GM12872 (cell line): ENCODE measurements around the gene BEST2.
A peak's percentile ranks its signal among the peaks of the same experiment; 100 is the strongest.

ENCODE experiments used
- TF ChIP-seq, protein P1 (sequence below): IDR thresholded peaks from 3 replicates; pipeline ENCODE4 v1.5.1; 2011; ENCODE audit warnings: low read depth, mild to moderate bottlenecking, low read length, moderate library complexity; ENCODE audit not compliant: insufficient read depth

BEST2 gene

DNA sequence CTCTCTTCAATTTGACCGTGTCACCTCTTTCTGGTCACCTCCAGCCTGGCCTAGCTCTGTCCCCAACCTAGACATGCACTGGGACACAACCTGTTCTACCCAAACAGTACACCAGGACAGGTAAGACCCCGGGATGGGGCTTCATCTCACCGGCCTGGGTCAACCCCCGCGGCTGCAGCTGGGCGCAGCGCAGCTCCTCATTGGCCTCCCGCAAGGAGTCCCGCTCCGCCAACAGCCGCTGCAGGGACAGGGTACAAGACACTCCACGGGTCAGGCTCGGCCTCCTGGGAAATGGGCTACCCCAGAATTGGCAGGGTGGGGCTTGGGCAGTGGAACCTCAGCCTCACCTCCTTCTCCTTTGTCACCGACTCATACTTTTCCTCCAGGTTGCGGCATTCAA, 16.1 kb downstream of the BEST2 start:
- TF ChIP-seq, protein P1, sequence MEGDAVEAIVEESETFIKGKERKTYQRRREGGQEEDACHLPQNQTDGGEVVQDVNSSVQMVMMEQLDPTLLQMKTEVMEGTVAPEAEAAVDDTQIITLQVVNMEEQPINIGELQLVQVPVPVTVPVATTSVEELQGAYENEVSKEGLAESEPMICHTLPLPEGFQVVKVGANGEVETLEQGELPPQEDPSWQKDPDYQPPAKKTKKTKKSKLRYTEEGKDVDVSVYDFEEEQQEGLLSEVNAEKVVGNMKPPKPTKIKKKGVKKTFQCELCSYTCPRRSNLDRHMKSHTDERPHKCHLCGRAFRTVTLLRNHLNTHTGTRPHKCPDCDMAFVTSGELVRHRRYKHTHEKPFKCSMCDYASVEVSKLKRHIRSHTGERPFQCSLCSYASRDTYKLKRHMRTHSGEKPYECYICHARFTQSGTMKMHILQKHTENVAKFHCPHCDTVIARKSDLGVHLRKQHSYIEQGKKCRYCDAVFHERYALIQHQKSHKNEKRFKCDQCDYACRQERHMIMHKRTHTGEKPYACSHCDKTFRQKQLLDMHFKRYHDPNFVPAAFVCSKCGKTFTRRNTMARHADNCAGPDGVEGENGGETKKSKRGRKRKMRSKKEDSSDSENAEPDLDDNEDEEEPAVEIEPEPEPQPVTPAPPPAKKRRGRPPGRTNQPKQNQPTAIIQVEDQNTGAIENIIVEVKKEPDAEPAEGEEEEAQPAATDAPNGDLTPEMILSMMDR: no peak

DNA sequence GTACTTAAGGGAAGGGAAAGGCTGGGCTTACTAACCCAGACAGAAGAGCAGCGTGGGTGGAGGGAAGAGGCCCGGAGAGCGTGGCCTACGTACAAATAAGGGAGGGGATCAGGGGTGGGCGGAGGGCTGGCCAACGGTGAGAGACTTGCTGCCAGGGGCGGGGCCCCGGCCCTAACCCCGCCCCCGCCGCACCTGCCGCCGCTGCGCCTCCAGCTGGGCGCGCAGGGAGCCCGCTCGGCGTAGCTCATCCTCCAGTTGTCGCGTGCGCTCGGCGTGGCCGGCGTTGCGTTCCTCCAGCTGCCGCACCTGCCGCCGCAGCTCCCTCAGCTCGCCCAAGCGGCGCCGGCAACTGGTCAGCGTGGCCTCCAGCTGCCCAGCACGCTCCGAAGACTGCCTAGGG, 18.1 kb downstream of the BEST2 start:
- TF ChIP-seq, protein P1: no peak

DNA sequence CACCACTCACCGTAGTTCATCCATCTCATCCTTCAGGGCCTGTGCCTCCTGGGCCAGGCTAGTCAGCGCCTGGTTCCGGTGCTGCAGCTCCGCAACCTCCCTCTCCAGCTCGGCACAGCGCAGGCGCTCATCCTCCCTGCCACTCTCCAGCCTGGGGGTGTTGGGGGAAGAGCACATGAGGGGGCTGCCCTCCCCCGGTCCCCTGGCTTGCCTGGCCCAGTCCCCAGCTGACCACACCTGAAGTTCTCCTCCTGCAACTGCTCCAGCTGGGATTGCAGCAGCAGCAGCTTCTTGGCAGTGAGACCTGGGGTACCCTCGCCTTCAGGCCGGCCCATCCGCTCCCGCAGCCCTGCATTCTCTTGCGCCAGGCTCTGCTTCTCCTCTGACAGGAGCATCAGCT, 19.3 kb downstream of the BEST2 start:
- TF ChIP-seq, protein P1: no peak

DNA sequence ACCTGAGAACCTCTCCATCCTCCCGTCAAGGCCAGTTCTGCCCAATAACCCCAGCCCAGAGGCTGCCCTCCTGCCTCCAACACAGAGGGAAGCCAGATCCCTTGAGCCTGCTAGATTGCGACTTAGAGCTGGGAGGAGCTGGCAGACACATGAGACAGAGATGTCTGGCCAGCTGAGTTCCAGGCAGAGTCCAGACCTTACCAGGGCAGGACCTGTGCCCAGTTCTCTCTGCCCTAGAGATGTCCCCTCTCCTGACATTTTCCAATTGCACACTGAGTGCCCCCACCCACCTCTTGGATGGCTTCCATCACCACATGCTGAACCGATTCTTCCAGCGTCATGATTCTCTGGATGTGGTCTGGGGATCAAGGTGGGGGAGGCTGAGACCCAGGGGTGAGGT, 20.7 kb downstream of the BEST2 start:
- TF ChIP-seq, protein P1: no peak

DNA sequence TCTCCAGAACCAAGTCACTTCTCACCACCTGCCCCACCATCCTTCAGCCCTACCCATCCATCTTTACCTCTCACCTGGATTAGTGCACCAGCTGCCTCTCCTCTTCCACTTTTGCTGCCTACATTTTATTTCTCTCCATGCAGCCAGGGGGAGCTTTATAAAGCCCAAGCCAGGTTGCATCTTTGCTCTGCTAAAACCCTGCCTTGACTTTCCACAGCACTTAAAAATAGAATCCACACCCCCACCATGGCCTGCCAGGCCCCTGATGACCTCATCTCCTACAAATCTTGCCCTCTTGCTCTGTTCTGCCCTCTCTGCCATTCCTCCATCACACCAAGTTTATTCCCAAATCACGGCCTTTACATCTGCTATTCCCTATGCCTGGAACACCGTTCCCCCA, 22.0 kb downstream of the BEST2 start:
- TF ChIP-seq, protein P1: 0 out of 3 replicates have a peak, but pooled peaks have one; percentile 3

DNA sequence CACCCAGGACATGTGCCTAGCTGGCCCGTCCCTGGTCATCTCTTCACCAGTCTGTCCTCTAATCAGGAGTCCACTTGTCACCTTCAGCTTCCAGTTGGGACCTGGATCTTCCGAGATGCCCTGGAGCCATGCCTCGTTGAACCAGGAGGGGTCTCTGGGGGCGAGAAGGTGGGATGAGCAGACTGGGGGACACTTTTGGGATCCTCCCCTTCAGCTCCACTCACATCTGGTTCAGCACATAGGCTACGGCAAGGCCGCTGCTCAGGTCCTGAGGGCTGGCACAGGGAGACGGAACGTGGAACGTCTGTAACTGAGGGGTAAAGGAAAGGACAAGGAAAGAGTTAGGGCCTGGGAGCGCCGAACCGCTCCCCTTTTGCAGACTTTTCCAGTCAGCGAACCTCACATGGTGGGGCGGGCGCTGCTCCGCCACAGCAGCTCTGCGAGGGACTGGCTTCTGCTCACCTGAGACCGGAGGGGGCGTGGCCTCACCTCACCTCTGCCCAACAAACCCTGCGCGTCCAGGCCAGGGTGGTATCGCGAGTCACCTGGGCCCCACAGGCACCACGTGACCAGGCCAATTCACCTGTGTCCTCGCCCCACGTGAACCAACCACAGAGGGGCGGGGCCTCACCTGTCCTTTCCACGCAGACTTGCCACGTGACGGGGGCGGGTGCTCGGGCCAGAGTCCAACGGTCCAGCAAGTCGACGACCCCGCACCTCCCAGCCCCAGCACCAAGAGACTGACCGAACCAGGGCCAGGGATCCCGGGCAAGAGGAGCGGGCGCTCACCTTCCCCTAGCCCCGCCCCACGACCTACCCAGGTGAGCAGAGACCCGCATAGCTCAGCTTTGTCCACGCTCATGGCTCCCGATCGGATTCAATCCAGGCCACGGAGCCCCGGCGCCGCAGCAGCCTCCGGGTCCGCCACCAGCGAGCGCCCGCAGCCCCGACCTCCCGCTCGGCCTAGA, 23.3 kb downstream of the BEST2 start, which contains the start of gene HOOK2:
TSS of gene HOOK2 (minus strand) at position 965 of the 968 bp plus-strand sequence. CDS start at position 862, 103 bp downstream.
- TF ChIP-seq, protein P1: no peak

DNA sequence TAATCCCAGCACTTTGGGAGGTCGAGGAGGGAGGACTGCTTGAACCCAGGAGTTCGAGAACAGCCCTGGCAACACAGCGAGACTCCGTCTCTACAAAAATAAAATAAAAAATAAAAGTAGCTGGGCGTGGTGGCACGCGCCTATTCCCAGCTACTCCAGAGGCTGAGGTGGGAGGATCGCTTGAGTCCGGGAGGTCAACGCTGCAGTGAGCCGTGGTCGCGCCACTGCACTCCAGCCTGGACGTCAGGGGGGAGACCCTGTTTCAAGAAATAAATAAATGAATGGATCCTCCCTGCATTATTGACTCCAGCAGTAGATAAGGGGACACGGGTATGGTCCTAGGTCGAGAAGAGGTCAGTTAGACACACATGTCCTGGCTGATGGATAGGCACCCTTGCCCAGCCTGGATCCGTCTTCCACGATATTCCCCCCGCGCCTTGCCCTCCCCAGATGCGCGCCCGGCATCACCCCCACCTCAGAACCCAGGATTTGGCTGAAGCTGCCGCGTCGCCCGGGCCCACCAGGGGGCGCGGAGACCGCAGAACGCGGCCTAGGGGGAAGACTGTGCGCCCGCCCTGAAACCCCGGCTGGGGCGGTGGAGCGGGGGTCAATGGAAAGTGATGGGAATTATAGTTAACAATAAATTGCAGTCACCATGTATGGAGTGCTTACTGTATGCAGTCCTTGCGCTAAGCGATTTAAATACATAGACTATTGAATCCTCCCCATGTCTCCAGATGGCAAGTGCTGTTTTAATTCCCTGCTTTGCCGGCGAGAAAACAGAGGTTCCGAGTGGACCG, 25.8 kb downstream of the BEST2 start:
- TF ChIP-seq, protein P1: peak; percentile 89
